Keratinocyte (primary cell): ENCODE results near the gene HOXA10. TPM values are rescaled to one million over a fixed set of nuclear protein-coding genes. Genes with fewer than 3 reads are reported as not detected.

Experiments used
- DNase-seq: peaks from one replicate; pipeline ENCODE4 v3.0.0-alpha.2; 2011; ENCODE audit warnings: low read depth, missing footprints, low spot score
- FAIRE-seq: peaks from 2 replicates; lab custom pipeline; 2011; peaks lifted over from hg19 to GRCh38; lab: Jason Lieb, UNC
- H2AFZ ChIP-seq: 2 replicates; pipeline ENCODE4 v1.6.0; 2012; ENCODE audit warnings: low read length, control low read depth, inconsistent platforms; ENCODE audit not compliant: control insufficient read depth
- H3K27ac ChIP-seq: 2 replicates; pipeline ENCODE4 v1.5.1; 2011; ENCODE audit warnings: low read length; ENCODE audit not compliant: control insufficient read depth, insufficient read depth
- H3K27me3 ChIP-seq: 3 replicates; pipeline ENCODE4 v1.6.0; 2011; ENCODE audit warnings: low read length; ENCODE audit not compliant: control insufficient read depth, insufficient read depth; ENCODE audit errors: extremely low read depth
- H3K36me3 ChIP-seq, 2 experiments: 2 replicates in 1 of 2; 3 replicates in 1 of 2; pipeline ENCODE4 v1.5.1; 2011; ENCODE audit warnings: low read length in 2 of 2, mild to moderate bottlenecking in 1 of 2; ENCODE audit not compliant: control insufficient read depth in 2 of 2, insufficient read depth in 2 of 2; ENCODE audit errors: extremely low read depth in 1 of 2
- H3K4me1 ChIP-seq: 3 replicates; pipeline ENCODE4 v1.5.1; 2011; ENCODE audit warnings: low read length; ENCODE audit not compliant: control insufficient read depth, insufficient read depth; ENCODE audit errors: extremely low read depth
- H3K4me2 ChIP-seq: 3 replicates; pipeline ENCODE4 v1.6.0; 2011; ENCODE audit warnings: low read depth, low read length; ENCODE audit not compliant: control insufficient read depth, insufficient read depth; ENCODE audit errors: extremely low read depth
- H3K4me3 ChIP-seq, 3 experiments: fragments of 200-600 bp in 1 of 3; sonication (generic) in 1 of 3; 2 replicates in 2 of 3; 3 replicates in 1 of 3; pipeline ENCODE4 v1.5.1; 2011 to 2016; ENCODE audit warnings: low read length in 3 of 3, mild to moderate bottlenecking in 3 of 3, control low read depth in 2 of 3, inconsistent platforms in 1 of 3, low read depth in 1 of 3, mixed read lengths in 1 of 3, mixed run types in 1 of 3, moderate library complexity in 1 of 3; ENCODE audit not compliant: control insufficient read depth in 2 of 3, insufficient read depth in 2 of 3; ENCODE audit errors: extremely low read depth in 1 of 3
- H3K79me2 ChIP-seq: 2 replicates; pipeline ENCODE4 v1.6.0; 2012; ENCODE audit warnings: low read length; ENCODE audit not compliant: control insufficient read depth, insufficient read depth
- H3K9ac ChIP-seq: 3 replicates; pipeline ENCODE4 v1.6.0; 2011; ENCODE audit warnings: low read length; ENCODE audit not compliant: control insufficient read depth, insufficient read depth; ENCODE audit errors: extremely low read depth
- H3K9me1 ChIP-seq: 3 replicates; pipeline ENCODE4 v1.6.0; 2011; ENCODE audit warnings: low read length; ENCODE audit not compliant: control insufficient read depth, insufficient read depth; ENCODE audit errors: extremely low read depth
- H3K9me3 ChIP-seq: 2 replicates; pipeline ENCODE4 v1.5.1; 2012; ENCODE audit warnings: low read depth, low read length; ENCODE audit not compliant: control insufficient read depth
- H4K20me1 ChIP-seq: 3 replicates; pipeline ENCODE4 v1.6.0; 2011; ENCODE audit warnings: low read length; ENCODE audit not compliant: control insufficient read depth, insufficient read depth; ENCODE audit errors: extremely low read depth
- EZH2 ChIP-seq: IDR thresholded peaks from one replicate; pipeline ENCODE4 v1.6.1; 2012; ENCODE audit warnings: inconsistent platforms, mild to moderate bottlenecking, low read length, moderate library complexity
- dilution Hi-C: fragments of 300-500 bp; cut with MboI; formaldehyde crosslinking; loops from one replicate; pipeline ENCODE4 v1.7.0; 2020; ENCODE audit warnings: low sequenced_read_pairs; ENCODE audit not compliant: extremely low pct_ligation_motif_present
- polyA plus RNA-seq, 5 experiments: library from polyadenylated mRNA; depleted of rRNA in 3 of 5; stranded (reverse) in 3 of 5; stranded (forward) in 1 of 5; unstranded in 1 of 5; fragments of >200 nt; gene quantifications; 1 replicate in 1 of 5; 2 replicates in 3 of 5; 3 replicates in 1 of 5; pipeline versions ENCODE4 v1.2.1 to v1.2.3, GENCODE V29; 2011 to 2012; ENCODE audit warnings: missing spikeins in 2 of 5, low read depth in 1 of 5, low replicate concordance in 1 of 5
- TF ChIP-seq, protein P1 (sequence below), 3 experiments: IDR thresholded peaks in 1 of 3; conservative IDR thresholded peaks in 1 of 3; optimal IDR thresholded peaks in 1 of 3; 2 replicates in 2 of 3; 3 replicates in 1 of 3; pipeline versions ENCODE3 to v1.5.1; 2011; ENCODE audit warnings: low read length in 3 of 3, mild to moderate bottlenecking in 3 of 3, moderate library complexity in 2 of 3, control low read depth in 1 of 3, inconsistent platforms in 1 of 3; ENCODE audit not compliant: insufficient read depth in 2 of 3; ENCODE audit errors: extremely low read depth in 1 of 3

The HOXA10 gene
- polyA plus RNA-seq, 1 donor (not counting 4 experiments of a cell fraction or from before 2014, with no cell fraction given), result 2.4 TPM

DNA sequence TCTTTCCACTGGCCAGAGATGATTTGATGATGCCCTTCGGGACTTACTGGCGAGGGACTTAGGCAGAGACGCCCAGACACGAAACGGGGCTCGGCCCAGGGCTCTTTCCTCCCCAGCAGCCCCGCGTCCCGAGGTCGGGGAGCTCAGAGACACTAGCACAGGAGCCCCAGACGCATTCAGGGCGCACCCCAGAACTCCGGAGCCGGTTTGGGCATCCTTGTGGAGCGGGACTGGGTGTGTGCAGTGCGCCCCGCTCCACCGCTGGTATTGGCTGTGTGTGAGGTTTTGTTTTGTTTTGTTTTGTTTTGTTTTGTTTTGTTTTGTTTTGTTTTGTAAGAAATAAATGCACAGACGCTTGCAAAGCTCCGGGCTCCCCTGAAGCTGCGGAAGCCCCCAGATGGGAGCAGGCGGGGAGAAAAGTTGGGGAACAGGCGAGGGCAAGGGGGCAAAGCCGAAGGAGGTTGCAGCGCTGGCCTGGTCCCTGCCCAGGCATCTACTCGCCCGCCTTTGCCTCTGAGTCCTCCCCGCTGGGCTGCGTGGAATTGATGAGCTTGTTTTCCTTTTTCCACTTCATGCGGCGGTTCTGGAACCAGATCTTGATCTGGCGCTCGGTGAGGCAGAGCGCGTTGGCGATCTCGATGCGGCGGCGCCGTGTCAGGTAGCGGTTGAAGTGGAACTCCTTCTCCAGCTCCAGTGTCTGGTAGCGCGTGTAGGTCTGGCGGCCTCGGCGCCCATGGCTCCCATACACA, 28.8 kb downstream of the HOXA10 start:
- FAIRE-seq (no peak), DNase-seq (no peak)
- H3K4me3 ChIP-seq, result peak overlapping the region in 2 of 3 experiments; percentile 65 to 71
- peaks cover 3 to 7% of the 10 kb centered on the region in 2 experiments for H3K36me3 ChIP-seq
- H3K4me2 ChIP-seq, result peak overlapping the region; percentile 94
- peak overlapping the region; percentile 77 for H3K27ac ChIP-seq
- dilution Hi-C loops, result no loop called here
- H3K4me1 ChIP-seq, result peaks cover 53% of the 10 kb centered on the region
- no peaks in the 10 kb centered on the region for H4K20me1 ChIP-seq
- H3K27me3 ChIP-seq, result no peaks in the 10 kb centered on the region
- no peaks in the 10 kb centered on the region for H3K9me1 ChIP-seq
- peak overlapping the region; percentile 93 for H3K9ac ChIP-seq
- H3K9me3 ChIP-seq, result no peaks in the 10 kb centered on the region
- no peak for TF ChIP-seq EZH2
- TF ChIP-seq, protein P1, sequence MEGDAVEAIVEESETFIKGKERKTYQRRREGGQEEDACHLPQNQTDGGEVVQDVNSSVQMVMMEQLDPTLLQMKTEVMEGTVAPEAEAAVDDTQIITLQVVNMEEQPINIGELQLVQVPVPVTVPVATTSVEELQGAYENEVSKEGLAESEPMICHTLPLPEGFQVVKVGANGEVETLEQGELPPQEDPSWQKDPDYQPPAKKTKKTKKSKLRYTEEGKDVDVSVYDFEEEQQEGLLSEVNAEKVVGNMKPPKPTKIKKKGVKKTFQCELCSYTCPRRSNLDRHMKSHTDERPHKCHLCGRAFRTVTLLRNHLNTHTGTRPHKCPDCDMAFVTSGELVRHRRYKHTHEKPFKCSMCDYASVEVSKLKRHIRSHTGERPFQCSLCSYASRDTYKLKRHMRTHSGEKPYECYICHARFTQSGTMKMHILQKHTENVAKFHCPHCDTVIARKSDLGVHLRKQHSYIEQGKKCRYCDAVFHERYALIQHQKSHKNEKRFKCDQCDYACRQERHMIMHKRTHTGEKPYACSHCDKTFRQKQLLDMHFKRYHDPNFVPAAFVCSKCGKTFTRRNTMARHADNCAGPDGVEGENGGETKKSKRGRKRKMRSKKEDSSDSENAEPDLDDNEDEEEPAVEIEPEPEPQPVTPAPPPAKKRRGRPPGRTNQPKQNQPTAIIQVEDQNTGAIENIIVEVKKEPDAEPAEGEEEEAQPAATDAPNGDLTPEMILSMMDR (optimal IDR thresholded peaks at IDR 0.05 in 1 of 3, IDR thresholded peaks at IDR 0.05 in 1 of 3, conservative IDR thresholded peaks at IDR 0.05 in 1 of 3; ENCODE audit: extremely low read depth in 1 of 3, insufficient read depth in 2 of 3, low read length in 3 of 3), result no peak
- peak overlapping the region; percentile 17 for H2AFZ ChIP-seq
- peaks cover 92% of the 10 kb centered on the region for H3K79me2 ChIP-seq

DNA sequence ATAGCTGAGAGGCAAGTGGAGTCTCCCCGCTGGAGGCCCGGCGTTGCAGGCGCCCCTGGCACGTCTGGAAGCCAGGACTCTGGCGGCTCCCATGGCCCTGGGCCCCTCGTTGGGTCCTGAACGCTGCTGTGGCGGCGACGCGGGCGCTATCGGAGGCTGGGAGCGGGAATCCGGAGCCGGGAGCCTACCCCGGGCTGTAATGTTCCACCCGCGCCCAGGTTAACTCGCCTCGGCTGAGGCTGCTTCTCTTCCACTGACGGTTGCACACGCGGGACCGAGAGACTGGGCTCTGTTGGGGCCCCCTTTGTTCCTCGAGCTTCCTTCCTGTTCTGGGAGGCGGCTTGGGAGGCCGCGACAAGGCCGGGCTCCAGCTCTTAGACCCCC, 29.3 kb downstream of the HOXA10 start:
- H3K9ac ChIP-seq, result peak overlapping the region; percentile 93
- H3K36me3 ChIP-seq, result peaks cover 3 to 7% of the 10 kb centered on the region in 2 experiments
- no peaks in the 10 kb centered on the region for H3K9me3 ChIP-seq
- TF ChIP-seq EZH2, result no peak
- TF ChIP-seq, protein P1 (optimal IDR thresholded peaks at IDR 0.05 in 1 of 3, IDR thresholded peaks at IDR 0.05 in 1 of 3, conservative IDR thresholded peaks at IDR 0.05 in 1 of 3; ENCODE audit: extremely low read depth in 1 of 3, insufficient read depth in 2 of 3, low read length in 3 of 3), result no peak
- dilution Hi-C loops, result no loop called here
- H3K4me1 ChIP-seq, result peaks cover 55% of the 10 kb centered on the region
- FAIRE-seq (no peak), DNase-seq (no peak)
- H3K27me3 ChIP-seq, result no peaks in the 10 kb centered on the region
- peak overlapping the region in 2 of 3 experiments; percentile 65 to 71 for H3K4me3 ChIP-seq
- H2AFZ ChIP-seq, result no peak overlapping the region
- peaks cover 89% of the 10 kb centered on the region for H3K79me2 ChIP-seq
- no peaks in the 10 kb centered on the region for H3K9me1 ChIP-seq
- no peaks in the 10 kb centered on the region for H4K20me1 ChIP-seq
- peak overlapping the region; percentile 94 for H3K4me2 ChIP-seq
- peak overlapping the region; percentile 77 for H3K27ac ChIP-seq
